ENCODE results near the gene ZC2HC1C. TPM values are rescaled to one million over a fixed set of nuclear protein-coding genes. Genes with fewer than 3 reads are reported as not detected.

The ZC2HC1C gene
- total RNA-seq, 1 experiment from 2014 or later = 5.2 TPM

- ATAC-seq = no peak
- intact Hi-C loops (cut with micrococcal nuclease; ENCODE audit: unreplicated experiment) = no loop called here
- no TSS peak for BruUV-seq (replicated peaks)
- POLR2A ChIA-PET = no interaction called here
- Histone ChIP-seq H3K27ac (ENCODE audit: low read length) (no peak overlapping the region), H3K27me3 (ENCODE audit: control insufficient read depth, insufficient read depth, low read length) (no peaks in the 10 kb centered on the region), H3K4me1 (ENCODE audit: control insufficient read depth, insufficient read depth, low read length) (no peaks in the 10 kb centered on the region), H3K4me3 (ENCODE audit: low read depth in 2 of 2, low read length in 2 of 2) (no peak overlapping the region), H3K36me3 (ENCODE audit: control insufficient read depth, insufficient read depth, low read length) (peaks cover 7% of the 10 kb centered on the region; the same call in 1 of the 2 replicates), H3K9me3 (ENCODE audit: control insufficient read depth, insufficient read depth, low read depth, low read length) (no peaks in the 10 kb centered on the region)
- no peak for DNase-seq (ENCODE audit: low read depth, low spot score)
- CTCF ChIA-PET = no interaction called here
- in situ Hi-C loops (cut with HindIII; ENCODE audit: low pct_unique_long_range_greater_than_20kb, low sequenced_read_pairs) = no loop called here
- TF ChIP-seq POLR2AphosphoS5 (IDR thresholded peaks at IDR 0.05; ENCODE audit: low read depth, low read length) (no peak), TCF7L2 (IDR thresholded peaks at IDR 0.05; ENCODE audit: low read depth, low read length) (no peak), REST (IDR thresholded peaks at IDR 0.05; ENCODE audit: insufficient read depth in 1 of 2, low read depth in 2 of 2, low read length in 1 of 2) (no peak), SIN3A (IDR thresholded peaks at IDR 0.05; ENCODE audit: borderline replicate concordance, insufficient read depth, low read depth, low read length) (no peak), CTCF (IDR thresholded peaks at IDR 0.05) (no peak)
These were observed 26.2 kb downstream of the ZC2HC1C start for GRCh38 chr14:75095690-75096089.

DNA sequence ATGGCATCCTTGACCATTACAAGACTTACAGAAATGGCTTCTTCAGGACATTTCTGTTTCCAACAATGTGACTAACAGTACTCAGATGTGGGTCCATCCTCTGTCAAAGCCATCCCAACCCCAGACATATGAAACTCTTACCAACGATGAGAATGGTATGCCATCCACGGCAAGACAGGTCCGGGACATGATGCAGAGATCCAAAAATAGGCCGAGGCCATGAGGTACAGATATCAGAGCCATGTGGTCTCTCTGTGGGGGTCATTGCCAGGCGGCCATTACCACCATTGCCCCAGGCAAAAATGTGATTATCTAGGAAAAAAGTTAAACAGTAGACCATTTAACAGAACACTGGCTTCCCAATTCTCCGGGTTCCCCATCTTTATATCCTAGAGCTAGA is 27.5 kb downstream of the ZC2HC1C start:
- no TSS peak for BruUV-seq (replicated peaks)
- POLR2A ChIA-PET = no interaction called here
- peaks cover 7% of the 10 kb centered on the region; the same call in 1 of the 2 replicates for H3K36me3 ChIP-seq (ENCODE audit: control insufficient read depth, insufficient read depth, low read length)

More for the DNA sequence above, 27.5 kb downstream of the ZC2HC1C start:
- Histone ChIP-seq H3K27me3 (ENCODE audit: control insufficient read depth, insufficient read depth, low read length) (no peaks in the 10 kb centered on the region), H3K4me1 (ENCODE audit: control insufficient read depth, insufficient read depth, low read length) (no peaks in the 10 kb centered on the region), H3K9me3 (ENCODE audit: control insufficient read depth, insufficient read depth, low read depth, low read length) (no peaks in the 10 kb centered on the region), H3K4me3 (ENCODE audit: low read depth in 2 of 2, low read length in 2 of 2) (no peak overlapping the region), H3K27ac (ENCODE audit: low read length) (no peak overlapping the region)
- CTCF ChIA-PET = no interaction called here
- DNase-seq (ENCODE audit: low read depth, low spot score) = no peak
- intact Hi-C loops (cut with micrococcal nuclease; ENCODE audit: unreplicated experiment) = no loop called here
- in situ Hi-C loops (cut with HindIII; ENCODE audit: low pct_unique_long_range_greater_than_20kb, low sequenced_read_pairs) = no loop called here
- no peak for TF ChIP-seq REST (IDR thresholded peaks at IDR 0.05; ENCODE audit: insufficient read depth in 1 of 2, low read depth in 2 of 2, low read length in 1 of 2)
- TF ChIP-seq POLR2AphosphoS5 (IDR thresholded peaks at IDR 0.05; ENCODE audit: low read depth, low read length) = no peak
- no peak for TF ChIP-seq CTCF (IDR thresholded peaks at IDR 0.05)
- TF ChIP-seq SIN3A (IDR thresholded peaks at IDR 0.05; ENCODE audit: borderline replicate concordance, insufficient read depth, low read depth, low read length) = no peak
- no peak for TF ChIP-seq TCF7L2 (IDR thresholded peaks at IDR 0.05; ENCODE audit: low read depth, low read length)
- ATAC-seq = no peak

All from Panc1 (cell line).